B cell (primary cell): ENCODE measurements around the gene THSD7A. TPM values are rescaled to one million over a fixed set of nuclear protein-coding genes. Genes with fewer than 3 reads are reported as not detected.

Source experiments
- ATAC-seq: fragments of 200-7000 bp; cut with Tn5 transposase; one replicate; pipeline ENCODE4 v1.10.0; 2021; ENCODE audit warnings: low read depth, mild to moderate bottlenecking, moderate number of reproducible peaks, moderate library complexity
- CTCF ChIA-PET: fragments of 350-600 bp; sonication (Branson Sonifier 250); formaldehyde crosslinking; loops from one replicate; lab custom pipeline; 2021; ENCODE audit warnings: antibody characterized with exemption, inconsistent platforms; lab: Charles Lee
- POLR2A ChIA-PET: fragments of 350-600 bp; sonication (Branson Sonifier 250); formaldehyde crosslinking; loops from one replicate; lab custom pipeline; 2021; ENCODE audit warnings: antibody characterized with exemption; lab: Charles Lee
- DNase-seq: peaks from one replicate; pipeline ENCODE4 v3.0.0; 2013
- H2AFZ ChIP-seq: 2 replicates; pipeline ENCODE4 v1.6.1; 2012; ENCODE audit warnings: mild to moderate bottlenecking, low read depth, low read length; ENCODE audit not compliant: insufficient read depth, poor library complexity, severe bottlenecking
- H3K27ac ChIP-seq, 2 donors: 1 replicate in 1 of 2; 2 replicates in 1 of 2; pipeline ENCODE4 v1.5.1; 2012 to 2013; ENCODE audit warnings: low read length in 2 of 2, mild to moderate bottlenecking in 2 of 2, moderate library complexity in 1 of 2
- H3K27me3 ChIP-seq, 4 experiments: fragments of 200-600 bp in 1 of 4; sonication (generic) in 1 of 4; replicated peaks in 1 of 4; 1 replicate in 2 of 4; 2 replicates in 2 of 4; pipeline versions ENCODE4 v1.6.1 to v1.7.0; 2013 to 2016; ENCODE audit warnings: low read length in 3 of 4, mild to moderate bottlenecking in 2 of 4, mixed read lengths in 1 of 4, moderate library complexity in 1 of 4; ENCODE audit not compliant: insufficient read depth in 4 of 4, control insufficient read depth in 3 of 4; ENCODE audit errors: control extremely low read depth in 1 of 4
- H3K36me3 ChIP-seq, 2 experiments: replicated peaks in 1 of 2; 1 replicate in 1 of 2; 2 replicates in 1 of 2; pipeline versions ENCODE4 v1.6.1 to v1.7.1; 2013; ENCODE audit warnings: low read length in 1 of 2; ENCODE audit not compliant: insufficient read depth in 2 of 2, control insufficient read depth in 1 of 2; ENCODE audit errors: control extremely low read depth in 1 of 2, extremely low read depth in 1 of 2
- H3K4me1 ChIP-seq, 2 donors: fragments of 200-600 bp in 1 of 2; sonication (generic) in 1 of 2; 1 replicate in 1 of 2; 2 replicates in 1 of 2; pipeline versions ENCODE4 v1.5.1 to v1.6.1; 2013 to 2017; ENCODE audit warnings: low read length in 2 of 2; ENCODE audit not compliant: control insufficient read depth in 2 of 2, insufficient read depth in 2 of 2
- H3K4me2 ChIP-seq: replicated peaks from 2 replicates; pipeline ENCODE3; 2012; ENCODE audit warnings: mild to moderate bottlenecking, low read depth, low read length; ENCODE audit not compliant: poor library complexity, severe bottlenecking
- H3K4me3 ChIP-seq, 5 experiments: fragments of 200-600 bp in 1 of 5; sonication (generic) in 1 of 5; 1 replicate in 3 of 5; 2 replicates in 2 of 5; pipeline versions ENCODE4 v1.5.1 to v1.7.0; 2011 to 2016; ENCODE audit warnings: low read length in 4 of 5, mild to moderate bottlenecking in 4 of 5, low read depth in 2 of 5, control low read depth in 1 of 5, moderate library complexity in 1 of 5; ENCODE audit not compliant: insufficient read depth in 1 of 5; ENCODE audit errors: control extremely low read depth in 1 of 5, extremely low read depth in 1 of 5
- H3K79me2 ChIP-seq: fragments of 200-600 bp; sonication (generic); one replicate; pipeline ENCODE4 v1.6.0; 2016; ENCODE audit warnings: low read length; ENCODE audit not compliant: control insufficient read depth, insufficient read depth
- H3K9ac ChIP-seq: fragments of 200-600 bp; sonication (generic); 2 replicates; pipeline ENCODE4 v1.6.1; 2017; ENCODE audit warnings: mild to moderate bottlenecking, low read length, moderate library complexity
- H3K9me3 ChIP-seq, 3 donors: one replicate each; pipeline versions ENCODE4 v1.6.1 to v1.7.1; 2013; ENCODE audit warnings: low read length in 2 of 3; ENCODE audit not compliant: control insufficient read depth in 2 of 3, insufficient read depth in 1 of 3; ENCODE audit errors: control extremely low read depth in 1 of 3
- H4K20me1 ChIP-seq: 2 replicates; pipeline ENCODE4 v1.6.0; 2012; ENCODE audit warnings: mild to moderate bottlenecking, low read length; ENCODE audit not compliant: insufficient read depth, control insufficient read depth, poor library complexity, severe bottlenecking
- H3K27ac Mint-ChIP-seq: one replicate; pipeline ENCODE4 v1.8.0; 2021; ENCODE audit warnings: mixed read lengths
- H3K27me3 Mint-ChIP-seq: one replicate; pipeline ENCODE4 v1.8.0; 2021; ENCODE audit warnings: mixed read lengths
- H3K4me1 Mint-ChIP-seq: one replicate; pipeline ENCODE4 v1.8.0; 2021; ENCODE audit warnings: mixed read lengths
- H3K4me3 Mint-ChIP-seq: one replicate; pipeline ENCODE4 v1.8.0; 2021; ENCODE audit warnings: mixed read lengths
- H3K9me3 Mint-ChIP-seq: one replicate; pipeline ENCODE4 v1.8.0; 2022; ENCODE audit warnings: mixed read lengths; ENCODE audit not compliant: insufficient read depth
- CTCF ChIP-seq: fragments of 200-600 bp; IDR thresholded peaks from one replicate; pipeline ENCODE4 v1.8.0; 2022; ENCODE audit warnings: antibody characterized with exemption, mild to moderate bottlenecking
- EZH2 ChIP-seq: IDR thresholded peaks from 2 replicates; pipeline ENCODE4 v1.6.1; 2012; ENCODE audit warnings: borderline replicate concordance, low read depth, mild to moderate bottlenecking, moderate library complexity, low read length; ENCODE audit not compliant: insufficient read depth, poor library complexity, severe bottlenecking
- WGBS: methylation state at CpG from one replicate; pipeline ENCODE4 v1.1.5; 2013; ENCODE audit warnings: missing lambda C conversion rate; ENCODE audit not compliant: insufficient coverage; 5-methylcytosine and 5-hydroxymethylcytosine counted together
- intact Hi-C: fragments of 100-400 bp; cut with micrococcal nuclease; formaldehyde crosslinking; loops from one replicate; pipeline ENCODE4 v1.10.0; 2022
- polyA plus RNA-seq: library from polyadenylated mRNA; depleted of rRNA; stranded (reverse); fragments of >200 nt; gene quantifications from 2 replicates; pipeline ENCODE4 v1.2.3, GENCODE V29; 2012
- total RNA-seq, 2 donors: library from RNA; stranded (reverse); fragments of 120-200 nt in 1 of 2; gene quantifications; 1 replicate in 1 of 2; 2 replicates in 1 of 2; pipeline versions ENCODE4 v1.2.3 to v1.2.4, GENCODE V29; 2013 to 2022

THSD7A gene
- total and polyA plus RNA-seq, 2 donors (not counting 1 experiment from before 2014, with no cell fraction given) = not detected

GRCh38 chr7:11413901-11414300 is 418.1 kb downstream of the THSD7A start:
- no peaks in the 10 kb centered on the region for H3K27me3 ChIP-seq
- ATAC-seq (no peak), DNase-seq (no peak)
- H3K4me1 ChIP-seq = no peaks in the 10 kb centered on the region
- H3K27ac Mint-ChIP-seq = no peak overlapping the region
- H4K20me1 ChIP-seq = no peaks in the 10 kb centered on the region
- H3K4me1 Mint-ChIP-seq = no peaks in the 10 kb centered on the region
- no peaks in the 10 kb centered on the region for H3K36me3 ChIP-seq
- H3K4me2 ChIP-seq = no peak overlapping the region
- no peaks in the 10 kb centered on the region for H3K27me3 Mint-ChIP-seq
- no peak overlapping the region for H2AFZ ChIP-seq
- H3K9ac ChIP-seq = no peak overlapping the region
- ChIA-PET POLR2A (no interaction called here), CTCF (no interaction called here)
- H3K9me3 Mint-ChIP-seq = peaks cover 2% of the 10 kb centered on the region
- no peak overlapping the region for H3K4me3 ChIP-seq
- intact Hi-C loops = no loop called here
- no peaks in the 10 kb centered on the region for H3K79me2 ChIP-seq
- no peak for TF ChIP-seq EZH2
- TF ChIP-seq CTCF = no peak
- H3K27ac ChIP-seq = no peak overlapping the region
- H3K9me3 ChIP-seq = peaks cover 0 to 4% (median 0%) of the 10 kb centered on the region in 3 donors
- no peak overlapping the region for H3K4me3 Mint-ChIP-seq

- WGBS = no CpG with 5 or more reads among the region's 2 CpGs
- intact Hi-C loops = no loop called here
- DNase-seq = no peak
Observed at GRCh38 chr7:11412036-11412435, 420.0 kb downstream of the THSD7A start.

More at GRCh38 chr7:11412036-11412435, 420.0 kb downstream of the THSD7A start:
- H3K9ac ChIP-seq = no peak overlapping the region
- no peaks in the 10 kb centered on the region for H3K36me3 ChIP-seq
- Mint-ChIP-seq H3K4me3 (no peak overlapping the region), H3K9me3 (peaks cover 2% of the 10 kb centered on the region), H3K27me3 (no peaks in the 10 kb centered on the region), H3K27ac (no peak overlapping the region), H3K4me1 (no peaks in the 10 kb centered on the region)
- H3K27me3 ChIP-seq = no peaks in the 10 kb centered on the region
- no peak overlapping the region for H2AFZ ChIP-seq
- ATAC-seq = no peak
- no peak overlapping the region for H3K27ac ChIP-seq
- CTCF ChIA-PET = no interaction called here
- H3K4me3 ChIP-seq = no peak overlapping the region
- no peaks in the 10 kb centered on the region for H4K20me1 ChIP-seq
- TF ChIP-seq EZH2 (no peak), CTCF (no peak)
- POLR2A ChIA-PET = no interaction called here
- H3K79me2 ChIP-seq = no peaks in the 10 kb centered on the region
- H3K4me2 ChIP-seq = no peak overlapping the region
- H3K9me3 ChIP-seq = peaks cover 0 to 4% (median 0%) of the 10 kb centered on the region in 3 donors
- H3K4me1 ChIP-seq = no peaks in the 10 kb centered on the region
